H9 (cell line): ENCODE measurements around the gene KIAA1549. TPM values are rescaled to one million over a fixed set of nuclear protein-coding genes. Genes with fewer than 3 reads are reported as not detected.

Experiments
- DNase-seq: peaks from one replicate; pipeline ENCODE4 v3.0.0-alpha.2; 2017
- H2AFZ ChIP-seq: one replicate; pipeline ENCODE4 v1.6.1; 2013; ENCODE audit warnings: mild to moderate bottlenecking, low read length, control low read depth, moderate library complexity
- H2AK5ac ChIP-seq: 2 replicates; pipeline ENCODE4 v1.6.1; 2013; ENCODE audit warnings: low read length, control low read depth, mixed read lengths; ENCODE audit not compliant: insufficient read length
- H2BK120ac ChIP-seq: one replicate; pipeline ENCODE4 v1.6.1; 2013; ENCODE audit warnings: low read depth, mild to moderate bottlenecking, low read length, control low read depth, inconsistent platforms; ENCODE audit not compliant: poor library complexity, severe bottlenecking
- H2BK12ac ChIP-seq: 2 replicates; pipeline ENCODE4 v1.6.1; 2013; ENCODE audit warnings: low read length, control low read depth, mixed read lengths, low read depth; ENCODE audit not compliant: insufficient read length
- H2BK15ac ChIP-seq: 2 replicates; pipeline ENCODE4 v1.6.1; 2013; ENCODE audit warnings: low read depth, low read length, control low read depth
- H2BK20ac ChIP-seq: one replicate; pipeline ENCODE4 v1.6.1; 2013; ENCODE audit warnings: low read depth, mild to moderate bottlenecking, low read length, control low read depth, inconsistent platforms; ENCODE audit not compliant: poor library complexity, severe bottlenecking
- H2BK5ac ChIP-seq: 2 replicates; pipeline ENCODE4 v1.6.1; 2013; ENCODE audit warnings: low read length, control low read depth, mixed read lengths; ENCODE audit not compliant: insufficient read length
- H3K14ac ChIP-seq: 2 replicates; pipeline ENCODE4 v1.6.1; 2013; ENCODE audit warnings: low read length, control low read depth; ENCODE audit not compliant: insufficient read depth
- H3K18ac ChIP-seq: 2 replicates; pipeline ENCODE4 v1.6.1; 2013; ENCODE audit warnings: low read depth, mild to moderate bottlenecking, mixed read lengths, low read length, control low read depth; ENCODE audit not compliant: insufficient read length
- H3K23ac ChIP-seq: 2 replicates; pipeline ENCODE4 v1.6.1; 2013; ENCODE audit warnings: low read length, control low read depth, mixed read lengths, low read depth; ENCODE audit not compliant: insufficient read length
- H3K23me2 ChIP-seq: 2 replicates; pipeline ENCODE4 v1.6.1; 2013; ENCODE audit warnings: low read depth, mild to moderate bottlenecking, mixed read lengths, low read length, control low read depth; ENCODE audit not compliant: insufficient read length, poor library complexity, severe bottlenecking
- H3K27ac ChIP-seq: 2 replicates; pipeline ENCODE4 v1.5.1; 2013; ENCODE audit warnings: low read length, control low read depth, mixed read lengths, low read depth; ENCODE audit not compliant: insufficient read length
- H3K27me3 ChIP-seq: 2 replicates; pipeline ENCODE4 v1.6.1; 2013; ENCODE audit warnings: low read length, control low read depth, inconsistent platforms; ENCODE audit not compliant: insufficient read depth
- H3K4ac ChIP-seq: 2 replicates; pipeline ENCODE4 v1.6.1; 2013; ENCODE audit warnings: low read depth, mild to moderate bottlenecking, control low read depth, inconsistent platforms, low read length, moderate library complexity
- H3K4me1 ChIP-seq: 2 replicates; pipeline ENCODE4 v1.6.1; 2013; ENCODE audit warnings: low read length, control low read depth, inconsistent platforms; ENCODE audit not compliant: insufficient read depth
- H3K4me2 ChIP-seq: 2 replicates; pipeline ENCODE4 v1.6.1; 2013; ENCODE audit warnings: low read length, control low read depth, mixed read lengths; ENCODE audit not compliant: insufficient read length, insufficient read depth
- H3K56ac ChIP-seq: 2 replicates; pipeline ENCODE4 v1.6.1; 2013; ENCODE audit warnings: low read depth, mild to moderate bottlenecking, mixed read lengths, low read length, control low read depth; ENCODE audit not compliant: insufficient read length
- H3K79me1 ChIP-seq: 2 replicates; pipeline ENCODE4 v1.6.1; 2013; ENCODE audit warnings: low read depth, mild to moderate bottlenecking, moderate library complexity, low read length, control low read depth, inconsistent platforms; ENCODE audit not compliant: insufficient read depth, poor library complexity, severe bottlenecking
- H3K79me2 ChIP-seq: 2 replicates; pipeline ENCODE4 v1.6.1; 2013; ENCODE audit warnings: low read length, control low read depth, inconsistent platforms; ENCODE audit not compliant: insufficient read depth
- H3K9ac ChIP-seq: 2 replicates; pipeline ENCODE4 v1.6.1; 2013; ENCODE audit warnings: low read length, control low read depth, mixed read lengths; ENCODE audit not compliant: insufficient read length; ENCODE audit errors: extremely low read depth
- H3K9me3 ChIP-seq: one replicate; pipeline ENCODE4 v1.6.1; 2013; ENCODE audit warnings: low read depth, low read length, inconsistent platforms; ENCODE audit not compliant: control insufficient read depth
- H3T11ph ChIP-seq: one replicate; pipeline ENCODE4 v1.6.1; 2013; ENCODE audit warnings: mild to moderate bottlenecking, low read length, control low read depth, inconsistent platforms
- H4K20me1 ChIP-seq: one replicate; pipeline ENCODE4 v1.6.1; 2013; ENCODE audit not compliant: control insufficient read depth, insufficient read length, insufficient read depth
- H4K5ac ChIP-seq: 2 replicates; pipeline ENCODE4 v1.6.1; 2013; ENCODE audit warnings: low read depth, mild to moderate bottlenecking, mixed read lengths, low read length, control low read depth; ENCODE audit not compliant: insufficient read length
- H4K8ac ChIP-seq: replicated peaks from 2 replicates; pipeline ENCODE4 v1.6.1; 2013; ENCODE audit warnings: low read length, control low read depth, mixed read lengths, low read depth; ENCODE audit not compliant: insufficient read length
- H4K91ac ChIP-seq: 2 replicates; pipeline ENCODE4 v1.6.1; 2013; ENCODE audit warnings: low read depth, mild to moderate bottlenecking, moderate library complexity, mixed read lengths, low read length, control low read depth; ENCODE audit not compliant: insufficient read length
- H3K27ac Mint-ChIP-seq, 3 experiments: 2 replicates in 2 of 3; 3 replicates in 1 of 3; pipeline ENCODE4 v1.8.0; 2020 to 2021; ENCODE audit warnings: mixed read lengths in 3 of 3, mild to moderate bottlenecking in 1 of 3, moderate library complexity in 1 of 3
- H3K27me3 Mint-ChIP-seq: 2 replicates; pipeline ENCODE4 v1.8.0; 2021; ENCODE audit warnings: low read depth, mild to moderate bottlenecking, moderate library complexity, mixed read lengths
- H3K36me3 Mint-ChIP-seq, 3 experiments: 2 replicates in 2 of 3; 3 replicates in 1 of 3; pipeline ENCODE4 v1.8.0; 2020 to 2021; ENCODE audit warnings: low read depth in 3 of 3, mixed read lengths in 3 of 3; ENCODE audit not compliant: insufficient read depth in 1 of 3
- H3K4me1 Mint-ChIP-seq, 2 experiments: 2 replicates each; pipeline ENCODE4 v1.8.0; 2020; ENCODE audit warnings: mixed read lengths in 2 of 2
- H3K4me3 Mint-ChIP-seq, 2 experiments: 2 replicates in 1 of 2; 3 replicates in 1 of 2; pipeline ENCODE4 v1.8.0; 2020 to 2021; ENCODE audit warnings: mild to moderate bottlenecking in 2 of 2, mixed read lengths in 2 of 2, moderate library complexity in 1 of 2
- H3K9me3 Mint-ChIP-seq, 2 experiments: 2 replicates in 1 of 2; 3 replicates in 1 of 2; pipeline ENCODE4 v1.8.0; 2020; ENCODE audit warnings: mild to moderate bottlenecking in 2 of 2, mixed read lengths in 2 of 2, moderate library complexity in 1 of 2
- WGBS: extraction: QIAGEN DNeasy Blood & Tissue Kit; methylation state at CpG from one replicate; pipeline ENCODE4 v1.1.7; 2013; ENCODE audit warnings: missing lambda C conversion rate, low lambda C conversion rate, mixed read lengths; ENCODE audit not compliant: insufficient read length; ENCODE audit errors: extremely low coverage; 5-methylcytosine and 5-hydroxymethylcytosine counted together
- total RNA-seq: library from RNA; stranded (reverse); gene quantifications from 2 replicates; pipeline ENCODE4 v1.2.1, GENCODE V29; 2021
- TF ChIP-seq, protein P1 (sequence below): fragments of 200-600 bp; sonication (generic); conservative IDR thresholded peaks from 3 replicates; pipeline ENCODE4 v1.8.0; 2021; ENCODE audit warnings: antibody characterized with exemption, mild to moderate bottlenecking

The KIAA1549 gene
- total RNA-seq, 1 experiment from 2014 or later: 11.9 TPM

DNA sequence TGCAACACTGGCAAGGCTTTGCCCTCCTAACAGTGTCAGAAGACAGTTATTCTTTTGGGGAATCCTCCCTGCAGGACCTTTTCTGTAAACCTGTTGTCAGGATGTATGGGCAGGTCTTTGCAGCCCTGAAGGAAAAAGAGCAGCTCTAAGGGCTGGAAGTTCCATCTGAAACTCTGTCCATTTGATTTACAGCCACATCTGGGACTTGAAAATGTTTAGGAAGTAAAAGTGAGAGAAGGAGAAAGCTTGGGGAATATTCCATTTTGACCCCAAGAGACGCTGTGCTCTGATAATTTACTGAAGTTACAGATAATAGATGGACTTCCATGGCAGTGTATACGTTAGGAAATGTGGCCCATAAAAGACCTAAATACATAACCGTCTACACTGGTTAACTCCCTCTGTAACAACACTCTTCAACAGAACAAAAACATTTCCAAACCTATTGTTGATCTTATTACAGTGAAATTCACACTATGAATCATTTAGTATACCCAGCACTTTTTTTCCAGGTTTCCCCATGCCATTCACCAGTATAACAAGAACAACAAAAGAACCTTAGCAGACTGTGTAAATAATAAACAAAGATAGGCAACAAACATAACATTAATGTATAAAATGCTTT lies 89.1 kb downstream of the KIAA1549 start:
- TF ChIP-seq, protein P1, sequence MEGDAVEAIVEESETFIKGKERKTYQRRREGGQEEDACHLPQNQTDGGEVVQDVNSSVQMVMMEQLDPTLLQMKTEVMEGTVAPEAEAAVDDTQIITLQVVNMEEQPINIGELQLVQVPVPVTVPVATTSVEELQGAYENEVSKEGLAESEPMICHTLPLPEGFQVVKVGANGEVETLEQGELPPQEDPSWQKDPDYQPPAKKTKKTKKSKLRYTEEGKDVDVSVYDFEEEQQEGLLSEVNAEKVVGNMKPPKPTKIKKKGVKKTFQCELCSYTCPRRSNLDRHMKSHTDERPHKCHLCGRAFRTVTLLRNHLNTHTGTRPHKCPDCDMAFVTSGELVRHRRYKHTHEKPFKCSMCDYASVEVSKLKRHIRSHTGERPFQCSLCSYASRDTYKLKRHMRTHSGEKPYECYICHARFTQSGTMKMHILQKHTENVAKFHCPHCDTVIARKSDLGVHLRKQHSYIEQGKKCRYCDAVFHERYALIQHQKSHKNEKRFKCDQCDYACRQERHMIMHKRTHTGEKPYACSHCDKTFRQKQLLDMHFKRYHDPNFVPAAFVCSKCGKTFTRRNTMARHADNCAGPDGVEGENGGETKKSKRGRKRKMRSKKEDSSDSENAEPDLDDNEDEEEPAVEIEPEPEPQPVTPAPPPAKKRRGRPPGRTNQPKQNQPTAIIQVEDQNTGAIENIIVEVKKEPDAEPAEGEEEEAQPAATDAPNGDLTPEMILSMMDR: no peak
- Histone ChIP-seq H3K23me2 (no peaks in the 10 kb centered on the region), H3K18ac (no peak overlapping the region), H2BK20ac (no peak overlapping the region), H3K9me3 (no peaks in the 10 kb centered on the region), H3K27ac (no peak overlapping the region), H2BK5ac (no peak overlapping the region), H3K27me3 (no peaks in the 10 kb centered on the region), H4K5ac (no peak overlapping the region), H2AK5ac (no peak overlapping the region), H3K4me2 (no peak overlapping the region), H2AFZ (no peak overlapping the region), H3K56ac (no peak overlapping the region), H3K79me1 (no peaks in the 10 kb centered on the region), H2BK15ac (no peak overlapping the region), H4K20me1 (no peaks in the 10 kb centered on the region), H2BK120ac (no peak overlapping the region), H3K23ac (no peak overlapping the region), H4K8ac (no peak overlapping the region), H3K79me2 (no peaks in the 10 kb centered on the region), H3T11ph (no peak overlapping the region), H2BK12ac (no peak overlapping the region), H4K91ac (no peak overlapping the region), H3K14ac (no peak overlapping the region), H3K4me1 (no peaks in the 10 kb centered on the region), H3K9ac (no peak overlapping the region), H3K4ac (no peak overlapping the region)
- H3K36me3 Mint-ChIP-seq: peaks cover 11 to 32% (median 26%) of the 10 kb centered on the region in 3 experiments; a peak in 6 of 7 replicates
- peak overlapping the region in 2 of 3 experiments; percentile 25 to 28; a peak in 4 of 7 replicates for H3K27ac Mint-ChIP-seq
- H3K9me3 Mint-ChIP-seq: no peaks in the 10 kb centered on the region
- H3K4me1 Mint-ChIP-seq: peaks cover 8 to 13% of the 10 kb centered on the region in 2 experiments
- no peak for DNase-seq
- no CpG with 5 or more reads among the region's 3 CpGs for WGBS
- H3K27me3 Mint-ChIP-seq: no peaks in the 10 kb centered on the region
- no peak overlapping the region for H3K4me3 Mint-ChIP-seq
